ENCODE measurements around the gene HTR3D. TPM values are rescaled to one million over a fixed set of nuclear protein-coding genes. Genes with fewer than 3 reads are reported as not detected.

The HTR3D gene
- total and polyA plus RNA-seq, 2 of the 13 experiments (the other 11 are each of a cell fraction or from before 2014, with no cell fraction given), result not detected

DNA sequence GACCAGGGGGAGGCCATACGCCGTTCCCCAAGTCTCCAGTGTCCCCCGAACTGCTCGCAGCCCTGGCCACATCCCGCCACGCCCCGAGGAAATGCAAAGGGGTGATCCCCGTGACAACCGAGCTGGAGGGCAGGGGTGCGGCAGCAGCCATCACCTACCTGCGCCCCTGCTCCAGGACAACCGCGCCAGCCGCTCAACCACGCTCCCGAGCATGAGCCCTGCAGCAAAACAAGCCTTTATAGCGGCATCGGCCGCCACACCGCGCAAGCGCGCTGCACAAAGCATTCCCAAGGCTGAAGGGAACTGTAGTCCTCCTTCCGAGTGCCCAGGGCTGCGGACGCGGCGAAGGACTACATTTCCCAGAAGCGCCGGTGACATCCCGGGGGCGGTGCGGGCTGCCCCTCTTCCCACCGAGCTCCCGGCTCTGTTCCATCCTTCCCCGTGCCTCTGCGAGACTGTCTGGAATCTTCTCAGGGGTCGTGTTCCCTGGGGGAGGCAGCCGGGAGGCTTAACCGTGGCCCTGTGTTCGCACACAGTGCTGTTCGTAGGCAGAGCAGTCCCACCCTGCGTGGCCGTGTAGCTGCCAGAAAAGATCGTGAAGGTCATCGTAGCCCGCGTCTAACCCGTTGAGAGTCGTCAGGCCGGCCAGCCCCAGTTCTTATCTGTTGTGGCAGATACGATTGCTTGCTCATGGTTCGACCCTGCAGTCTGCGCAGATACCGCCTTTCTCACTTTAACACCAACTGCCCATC is 13.7 kb upstream of the HTR3D start, which contains the start of gene ABCC5 (continued):
- TF ChIP-seq, protein P1, sequence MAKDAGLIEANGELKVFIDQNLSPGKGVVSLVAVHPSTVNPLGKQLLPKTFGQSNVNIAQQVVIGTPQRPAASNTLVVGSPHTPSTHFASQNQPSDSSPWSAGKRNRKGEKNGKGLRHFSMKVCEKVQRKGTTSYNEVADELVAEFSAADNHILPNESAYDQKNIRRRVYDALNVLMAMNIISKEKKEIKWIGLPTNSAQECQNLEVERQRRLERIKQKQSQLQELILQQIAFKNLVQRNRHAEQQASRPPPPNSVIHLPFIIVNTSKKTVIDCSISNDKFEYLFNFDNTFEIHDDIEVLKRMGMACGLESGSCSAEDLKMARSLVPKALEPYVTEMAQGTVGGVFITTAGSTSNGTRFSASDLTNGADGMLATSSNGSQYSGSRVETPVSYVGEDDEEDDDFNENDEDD (CRISPR knock-in tag; IDR thresholded peaks at IDR 0.05; ENCODE audit: borderline replicate concordance), result peak; percentile 13; the same call in 1 of the 2 replicates
- TF ChIP-seq CEBPB (IDR thresholded peaks at IDR 0.05; ENCODE audit: borderline replicate concordance, low read depth, low read length) (no peak), CAMTA2 (CRISPR knock-in tag; IDR thresholded peaks at IDR 0.05; ENCODE audit: borderline replicate concordance) (peak; percentile 83; the same call in 1 of the 2 replicates), ZNF350 (CRISPR knock-in tag; IDR thresholded peaks at IDR 0.05; ENCODE audit: borderline replicate concordance, low read depth) (peak; percentile 85; the same call in 1 of the 2 replicates), ZNF225 (CRISPR knock-in tag; IDR thresholded peaks at IDR 0.05) (peak; percentile 42), CENPX (CRISPR knock-in tag; IDR thresholded peaks at IDR 0.05) (no peak), ARNT2 (CRISPR knock-in tag; IDR thresholded peaks at IDR 0.05; ENCODE audit: low read depth) (no peak), MIXL1 (CRISPR knock-in tag; IDR thresholded peaks at IDR 0.05) (no peak)
- TF ChIP-seq, protein P2, sequence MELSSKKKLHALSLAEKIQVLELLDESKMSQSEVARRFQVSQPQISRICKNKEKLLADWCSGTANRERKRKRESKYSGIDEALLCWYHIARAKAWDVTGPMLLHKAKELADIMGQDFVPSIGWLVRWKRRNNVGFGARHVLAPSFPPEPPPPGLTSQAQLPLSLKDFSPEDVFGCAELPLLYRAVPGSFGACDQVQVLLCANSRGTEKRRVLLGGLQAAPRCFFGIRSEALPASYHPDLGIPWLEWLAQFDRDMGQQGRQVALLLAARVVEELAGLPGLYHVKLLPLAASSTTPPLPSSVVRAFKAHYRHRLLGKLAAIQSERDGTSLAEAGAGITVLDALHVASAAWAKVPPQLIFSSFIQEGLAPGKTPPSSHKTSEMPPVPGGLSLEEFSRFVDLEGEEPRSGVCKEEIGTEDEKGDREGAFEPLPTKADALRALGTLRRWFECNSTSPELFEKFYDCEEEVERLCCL (CRISPR knock-in tag; IDR thresholded peaks at IDR 0.05; ENCODE audit: borderline replicate concordance), result peak; percentile 27; the same call in 1 of the 2 replicates
- TF ChIP-seq, protein P3, sequence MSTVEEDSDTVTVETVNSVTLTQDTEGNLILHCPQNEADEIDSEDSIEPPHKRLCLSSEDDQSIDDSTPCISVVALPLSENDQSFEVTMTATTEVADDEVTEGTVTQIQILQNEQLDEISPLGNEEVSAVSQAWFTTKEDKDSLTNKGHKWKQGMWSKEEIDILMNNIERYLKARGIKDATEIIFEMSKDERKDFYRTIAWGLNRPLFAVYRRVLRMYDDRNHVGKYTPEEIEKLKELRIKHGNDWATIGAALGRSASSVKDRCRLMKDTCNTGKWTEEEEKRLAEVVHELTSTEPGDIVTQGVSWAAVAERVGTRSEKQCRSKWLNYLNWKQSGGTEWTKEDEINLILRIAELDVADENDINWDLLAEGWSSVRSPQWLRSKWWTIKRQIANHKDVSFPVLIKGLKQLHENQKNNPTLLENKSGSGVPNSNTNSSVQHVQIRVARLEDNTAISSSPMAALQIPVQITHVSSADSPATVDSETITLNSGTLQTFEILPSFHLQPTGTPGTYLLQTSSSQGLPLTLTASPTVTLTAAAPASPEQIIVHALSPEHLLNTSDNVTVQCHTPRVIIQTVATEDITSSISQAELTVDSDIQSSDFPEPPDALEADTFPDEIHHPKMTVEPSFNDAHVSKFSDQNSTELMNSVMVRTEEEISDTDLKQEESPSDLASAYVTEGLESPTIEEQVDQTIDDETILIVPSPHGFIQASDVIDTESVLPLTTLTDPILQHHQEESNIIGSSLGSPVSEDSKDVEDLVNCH (CRISPR knock-in tag; IDR thresholded peaks at IDR 0.05), result no peak; the same call in 1 of the 2 replicates
- TF ChIP-seq, protein P4, sequence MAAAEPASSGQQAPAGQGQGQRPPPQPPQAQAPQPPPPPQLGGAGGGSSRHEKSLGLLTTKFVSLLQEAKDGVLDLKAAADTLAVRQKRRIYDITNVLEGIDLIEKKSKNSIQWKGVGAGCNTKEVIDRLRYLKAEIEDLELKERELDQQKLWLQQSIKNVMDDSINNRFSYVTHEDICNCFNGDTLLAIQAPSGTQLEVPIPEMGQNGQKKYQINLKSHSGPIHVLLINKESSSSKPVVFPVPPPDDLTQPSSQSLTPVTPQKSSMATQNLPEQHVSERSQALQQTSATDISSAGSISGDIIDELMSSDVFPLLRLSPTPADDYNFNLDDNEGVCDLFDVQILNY (CRISPR knock-in tag; conservative IDR thresholded peaks at IDR 0.05), result no peak
- TF ChIP-seq, protein P5, sequence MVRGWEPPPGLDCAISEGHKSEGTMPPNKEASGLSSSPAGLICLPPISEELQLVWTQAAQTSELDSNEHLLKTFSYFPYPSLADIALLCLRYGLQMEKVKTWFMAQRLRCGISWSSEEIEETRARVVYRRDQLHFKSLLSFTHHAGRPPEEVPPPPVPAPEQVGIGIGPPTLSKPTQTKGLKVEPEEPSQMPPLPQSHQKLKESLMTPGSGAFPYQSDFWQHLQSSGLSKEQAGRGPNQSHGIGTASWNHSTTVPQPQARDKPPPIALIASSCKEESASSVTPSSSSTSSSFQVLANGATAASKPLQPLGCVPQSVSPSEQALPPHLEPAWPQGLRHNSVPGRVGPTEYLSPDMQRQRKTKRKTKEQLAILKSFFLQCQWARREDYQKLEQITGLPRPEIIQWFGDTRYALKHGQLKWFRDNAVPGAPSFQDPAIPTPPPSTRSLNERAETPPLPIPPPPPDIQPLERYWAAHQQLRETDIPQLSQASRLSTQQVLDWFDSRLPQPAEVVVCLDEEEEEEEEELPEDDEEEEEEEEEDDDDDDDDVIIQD (CRISPR knock-in tag; IDR thresholded peaks at IDR 0.05; ENCODE audit: low read depth), result no peak
- TF ChIP-seq, protein P6, sequence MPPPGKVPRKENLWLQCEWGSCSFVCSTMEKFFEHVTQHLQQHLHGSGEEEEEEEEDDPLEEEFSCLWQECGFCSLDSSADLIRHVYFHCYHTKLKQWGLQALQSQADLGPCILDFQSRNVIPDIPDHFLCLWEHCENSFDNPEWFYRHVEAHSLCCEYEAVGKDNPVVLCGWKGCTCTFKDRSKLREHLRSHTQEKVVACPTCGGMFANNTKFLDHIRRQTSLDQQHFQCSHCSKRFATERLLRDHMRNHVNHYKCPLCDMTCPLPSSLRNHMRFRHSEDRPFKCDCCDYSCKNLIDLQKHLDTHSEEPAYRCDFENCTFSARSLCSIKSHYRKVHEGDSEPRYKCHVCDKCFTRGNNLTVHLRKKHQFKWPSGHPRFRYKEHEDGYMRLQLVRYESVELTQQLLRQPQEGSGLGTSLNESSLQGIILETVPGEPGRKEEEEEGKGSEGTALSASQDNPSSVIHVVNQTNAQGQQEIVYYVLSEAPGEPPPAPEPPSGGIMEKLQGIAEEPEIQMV (CRISPR knock-in tag; IDR thresholded peaks at IDR 0.05; ENCODE audit: low read depth), result 0 out of 2 replicates have a peak, but pooled peaks have one; percentile 60
- TF ChIP-seq, protein P7, sequence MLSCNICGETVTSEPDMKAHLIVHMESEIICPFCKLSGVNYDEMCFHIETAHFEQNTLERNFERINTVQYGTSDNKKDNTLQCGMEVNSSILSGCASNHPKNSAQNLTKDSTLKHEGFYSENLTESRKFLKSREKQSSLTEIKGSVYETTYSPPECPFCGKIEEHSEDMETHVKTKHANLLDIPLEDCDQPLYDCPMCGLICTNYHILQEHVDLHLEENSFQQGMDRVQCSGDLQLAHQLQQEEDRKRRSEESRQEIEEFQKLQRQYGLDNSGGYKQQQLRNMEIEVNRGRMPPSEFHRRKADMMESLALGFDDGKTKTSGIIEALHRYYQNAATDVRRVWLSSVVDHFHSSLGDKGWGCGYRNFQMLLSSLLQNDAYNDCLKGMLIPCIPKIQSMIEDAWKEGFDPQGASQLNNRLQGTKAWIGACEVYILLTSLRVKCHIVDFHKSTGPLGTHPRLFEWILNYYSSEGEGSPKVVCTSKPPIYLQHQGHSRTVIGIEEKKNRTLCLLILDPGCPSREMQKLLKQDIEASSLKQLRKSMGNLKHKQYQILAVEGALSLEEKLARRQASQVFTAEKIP (CRISPR knock-in tag; IDR thresholded peaks at IDR 0.05; ENCODE audit: borderline replicate concordance), result no peak

Measured in HepG2 (cell line).